Effector memory CD4-positive, alpha-beta T cell (primary cell): ENCODE results near the gene GPR141.

Experiments
- DNase-seq, 3 donors: peaks; one replicate each; pipeline ENCODE4 v3.0.0-alpha.2; 2020
- H3K27ac ChIP-seq: 2 replicates; pipeline ENCODE4 v1.7.0; 2013; ENCODE audit warnings: mild to moderate bottlenecking, low read length, moderate library complexity; ENCODE audit not compliant: insufficient read depth, poor library complexity, severe bottlenecking
- H3K27me3 ChIP-seq: replicated peaks from 2 replicates; pipeline ENCODE4 v1.7.0; 2013; ENCODE audit warnings: mild to moderate bottlenecking, low read length; ENCODE audit not compliant: insufficient read depth, control insufficient read depth, poor library complexity, severe bottlenecking
- H3K36me3 ChIP-seq: 2 replicates; pipeline ENCODE4 v1.7.0; 2013; ENCODE audit warnings: mild to moderate bottlenecking, low read length, moderate library complexity; ENCODE audit not compliant: control insufficient read depth, insufficient read depth
- H3K4me1 ChIP-seq: 2 replicates; pipeline ENCODE4 v1.7.0; 2013; ENCODE audit warnings: low read length, mild to moderate bottlenecking; ENCODE audit not compliant: control insufficient read depth, insufficient read depth, poor library complexity, severe bottlenecking
- H3K4me3 ChIP-seq: 2 replicates; pipeline ENCODE4 v1.7.0; 2013; ENCODE audit warnings: low read length, low read depth, mild to moderate bottlenecking; ENCODE audit not compliant: insufficient read depth, poor library complexity, severe bottlenecking
- H3K9me3 ChIP-seq: 2 replicates; pipeline ENCODE4 v1.7.0; 2013; ENCODE audit warnings: mild to moderate bottlenecking, low read length, moderate library complexity; ENCODE audit not compliant: control insufficient read depth

The GPR141 gene

GRCh38 chr7:37663693-37664092 lies 19.9 kb upstream of the GPR141 start:
- no peaks in the 10 kb centered on the region for H3K4me1 ChIP-seq
- DNase-seq: no peak
- no peak overlapping the region for H3K4me3 ChIP-seq
- H3K27me3 ChIP-seq: no peaks in the 10 kb centered on the region
- H3K9me3 ChIP-seq: no peaks in the 10 kb centered on the region
- H3K36me3 ChIP-seq: no peaks in the 10 kb centered on the region
- no peak overlapping the region for H3K27ac ChIP-seq

GRCh38 chr7:37665352-37666022 lies 18.1 kb upstream of the GPR141 start:
- Histone ChIP-seq H3K36me3 (no peaks in the 10 kb centered on the region), H3K4me3 (no peak overlapping the region), H3K27ac (no peak overlapping the region), H3K27me3 (no peaks in the 10 kb centered on the region), H3K9me3 (no peaks in the 10 kb centered on the region), H3K4me1 (no peaks in the 10 kb centered on the region)
- no peak for DNase-seq

- Histone ChIP-seq H3K27me3 (no peaks in the 10 kb centered on the region), H3K27ac (no peak overlapping the region), H3K36me3 (no peaks in the 10 kb centered on the region), H3K4me1 (no peaks in the 10 kb centered on the region), H3K4me3 (no peak overlapping the region), H3K9me3 (no peaks in the 10 kb centered on the region)
- no peak for DNase-seq
Observed at GRCh38 chr7:37666026-37666799, 17.4 kb upstream of the GPR141 start.

GRCh38 chr7:37669818-37670217 lies 13.7 kb upstream of the GPR141 start:
- Histone ChIP-seq H3K4me1 (no peaks in the 10 kb centered on the region), H3K27me3 (no peaks in the 10 kb centered on the region), H3K36me3 (no peaks in the 10 kb centered on the region), H3K27ac (no peak overlapping the region), H3K4me3 (no peak overlapping the region), H3K9me3 (no peaks in the 10 kb centered on the region)
- DNase-seq: no peak

- Histone ChIP-seq H3K4me3 (no peak overlapping the region), H3K4me1 (no peaks in the 10 kb centered on the region), H3K27ac (no peak overlapping the region), H3K36me3 (no peaks in the 10 kb centered on the region), H3K27me3 (no peaks in the 10 kb centered on the region), H3K9me3 (no peaks in the 10 kb centered on the region)
- no peak for DNase-seq
Observed at GRCh38 chr7:37670436-37670835, 13.1 kb upstream of the GPR141 start.

GRCh38 chr7:37671876-37672275 lies 11.7 kb upstream of the GPR141 start:
- no peaks in the 10 kb centered on the region for H3K27me3 ChIP-seq
- H3K9me3 ChIP-seq: no peaks in the 10 kb centered on the region
- H3K4me3 ChIP-seq: no peak overlapping the region
- DNase-seq: no peak
- no peaks in the 10 kb centered on the region for H3K4me1 ChIP-seq
- no peak overlapping the region for H3K27ac ChIP-seq
- no peaks in the 10 kb centered on the region for H3K36me3 ChIP-seq

- H3K4me1 ChIP-seq: no peaks in the 10 kb centered on the region
- H3K9me3 ChIP-seq: no peaks in the 10 kb centered on the region
Observed at GRCh38 chr7:37672926-37673325, 10.6 kb upstream of the GPR141 start.

GRCh38 chr7:37673523-37673922 lies 10.0 kb upstream of the GPR141 start:
- Histone ChIP-seq H3K36me3 (no peaks in the 10 kb centered on the region), H3K9me3 (no peaks in the 10 kb centered on the region), H3K4me1 (no peaks in the 10 kb centered on the region), H3K4me3 (no peak overlapping the region), H3K27ac (no peak overlapping the region), H3K27me3 (no peaks in the 10 kb centered on the region)
- DNase-seq: no peak

More at GRCh38 chr7:37672926-37673325, 10.6 kb upstream of the GPR141 start:
- Histone ChIP-seq H3K4me3 (no peak overlapping the region), H3K36me3 (no peaks in the 10 kb centered on the region), H3K27me3 (no peaks in the 10 kb centered on the region), H3K27ac (no peak overlapping the region)
- DNase-seq: no peak

GRCh38 chr7:37674531-37674930 lies 9.0 kb upstream of the GPR141 start:
- Histone ChIP-seq H3K36me3 (no peaks in the 10 kb centered on the region), H3K4me3 (no peak overlapping the region), H3K4me1 (no peaks in the 10 kb centered on the region), H3K27me3 (no peaks in the 10 kb centered on the region), H3K27ac (no peak overlapping the region), H3K9me3 (no peaks in the 10 kb centered on the region)
- no peak for DNase-seq

- no peak for DNase-seq
- Histone ChIP-seq H3K27me3 (no peaks in the 10 kb centered on the region), H3K9me3 (no peaks in the 10 kb centered on the region), H3K27ac (no peak overlapping the region), H3K36me3 (no peaks in the 10 kb centered on the region), H3K4me3 (no peak overlapping the region), H3K4me1 (no peaks in the 10 kb centered on the region)
Observed at GRCh38 chr7:37675749-37676148, 7.8 kb upstream of the GPR141 start.
